ENCODE data around the gene ARF1.
A peak's percentile ranks its signal among the peaks of the same experiment; 100 is the strongest.

ARF1 gene

GRCh38 chr1:228082214-228082917, at the start of gene ARF1:
TSS of gene ARF1 (plus strand) at chr1:228082708. CDS start at chr1:228097115, 14,407 bp downstream.
- peak; percentile 98 for DNase-seq

GRCh38 chr1:228033376-228033775, 49.1 kb upstream of the ARF1 start:
- DNase-seq: no peak

- DNase-seq: no peak
These were observed 47.3 kb upstream of the ARF1 start for GRCh38 chr1:228034954-228035837.

GRCh38 chr1:228035844-228036243, 46.7 kb upstream of the ARF1 start:
- no peak for DNase-seq

- DNase-seq: no peak
These were observed 45.7 kb upstream of the ARF1 start for GRCh38 chr1:228036701-228037231.

- DNase-seq: no peak
These were observed 44.8 kb upstream of the ARF1 start for GRCh38 chr1:228037401-228038386.

GRCh38 chr1:228038387-228039005, 44.0 kb upstream of the ARF1 start:
- DNase-seq: no peak

GRCh38 chr1:228039006-228039903, 43.3 kb upstream of the ARF1 start:
- DNase-seq: no peak

- no peak for DNase-seq
These were observed 42.5 kb upstream of the ARF1 start for GRCh38 chr1:228039986-228040385.

GRCh38 chr1:228041316-228041715, 41.2 kb upstream of the ARF1 start:
- DNase-seq: no peak

- no peak for DNase-seq
These were observed 40.0 kb upstream of the ARF1 start for GRCh38 chr1:228042508-228042907.

- DNase-seq: peak; percentile 42
These were observed 39.1 kb upstream of the ARF1 start for GRCh38 chr1:228043281-228043848.

GRCh38 chr1:228044961-228045360, 37.5 kb upstream of the ARF1 start:
- no peak for DNase-seq

- DNase-seq: no peak
These were observed 37.1 kb upstream of the ARF1 start for GRCh38 chr1:228045405-228045804.

GRCh38 chr1:228045871-228046270, 36.6 kb upstream of the ARF1 start:
- peak; percentile 64 for DNase-seq

GRCh38 chr1:228046421-228047182, 35.9 kb upstream of the ARF1 start:
- DNase-seq: no peak

- no peak for DNase-seq
These were observed 35.4 kb upstream of the ARF1 start for GRCh38 chr1:228047183-228047466.

GRCh38 chr1:228048120-228048519, 34.4 kb upstream of the ARF1 start:
- DNase-seq: no peak

GRCh38 chr1:228048659-228049298, 33.7 kb upstream of the ARF1 start:
- no peak for DNase-seq
